Sigmoid colon (tissue), 4 donors: Measurements from ENCODE around the gene GMDS.

Experiments used
- EP300 ChIP-seq, 4 donors: sonication (generic); formaldehyde crosslinking; IDR thresholded peaks; one replicate each; pipeline ENCODE4 v1.6.1; 2017; ENCODE audit warnings: antibody characterized with exemption in 4 of 4
- TF ChIP-seq, protein P1 (sequence below), 4 experiments: fragments of 450-650 bp in 3 of 4; fragments of 200-600 bp in 1 of 4; IDR thresholded peaks; one replicate each; pipeline ENCODE4 v1.5.1; 2016 to 2019; ENCODE audit warnings: antibody characterized with exemption in 4 of 4, mild to moderate bottlenecking in 3 of 4, moderate library complexity in 2 of 4

DNA sequence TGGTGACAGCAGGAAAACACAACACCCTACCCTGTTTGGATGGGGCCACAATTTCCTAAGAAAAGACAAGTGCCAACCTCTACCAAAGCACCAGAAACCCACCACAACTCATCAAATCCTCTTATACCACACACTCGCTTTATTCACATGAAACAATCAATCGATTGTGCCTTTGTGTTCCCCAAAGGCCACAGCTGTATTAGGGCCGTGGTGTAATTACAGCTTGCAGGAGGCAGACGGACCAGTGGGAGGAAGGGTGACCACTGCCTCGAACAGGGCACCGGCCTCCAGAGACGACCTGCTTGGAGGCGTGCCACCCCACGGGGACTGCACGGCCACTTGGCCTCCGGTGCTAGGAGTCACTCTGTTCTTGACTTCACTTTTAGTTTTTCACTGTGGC is 371.6 kb downstream of the GMDS start:
- no peak for TF ChIP-seq EP300 (IDR thresholded peaks at IDR 0.05)
- TF ChIP-seq, protein P1, sequence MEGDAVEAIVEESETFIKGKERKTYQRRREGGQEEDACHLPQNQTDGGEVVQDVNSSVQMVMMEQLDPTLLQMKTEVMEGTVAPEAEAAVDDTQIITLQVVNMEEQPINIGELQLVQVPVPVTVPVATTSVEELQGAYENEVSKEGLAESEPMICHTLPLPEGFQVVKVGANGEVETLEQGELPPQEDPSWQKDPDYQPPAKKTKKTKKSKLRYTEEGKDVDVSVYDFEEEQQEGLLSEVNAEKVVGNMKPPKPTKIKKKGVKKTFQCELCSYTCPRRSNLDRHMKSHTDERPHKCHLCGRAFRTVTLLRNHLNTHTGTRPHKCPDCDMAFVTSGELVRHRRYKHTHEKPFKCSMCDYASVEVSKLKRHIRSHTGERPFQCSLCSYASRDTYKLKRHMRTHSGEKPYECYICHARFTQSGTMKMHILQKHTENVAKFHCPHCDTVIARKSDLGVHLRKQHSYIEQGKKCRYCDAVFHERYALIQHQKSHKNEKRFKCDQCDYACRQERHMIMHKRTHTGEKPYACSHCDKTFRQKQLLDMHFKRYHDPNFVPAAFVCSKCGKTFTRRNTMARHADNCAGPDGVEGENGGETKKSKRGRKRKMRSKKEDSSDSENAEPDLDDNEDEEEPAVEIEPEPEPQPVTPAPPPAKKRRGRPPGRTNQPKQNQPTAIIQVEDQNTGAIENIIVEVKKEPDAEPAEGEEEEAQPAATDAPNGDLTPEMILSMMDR (IDR thresholded peaks at IDR 0.05): no peak
